ENCODE results near the gene MRPS31.
A peak's percentile ranks its signal among the peaks of the same experiment; 100 is the strongest.
"Not testable (repeated sequence)": the region's sequence is repeated elsewhere in the genome, so short reads cannot be mapped to it uniquely, and the experiment has no call there.

MRPS31 gene

DNA sequence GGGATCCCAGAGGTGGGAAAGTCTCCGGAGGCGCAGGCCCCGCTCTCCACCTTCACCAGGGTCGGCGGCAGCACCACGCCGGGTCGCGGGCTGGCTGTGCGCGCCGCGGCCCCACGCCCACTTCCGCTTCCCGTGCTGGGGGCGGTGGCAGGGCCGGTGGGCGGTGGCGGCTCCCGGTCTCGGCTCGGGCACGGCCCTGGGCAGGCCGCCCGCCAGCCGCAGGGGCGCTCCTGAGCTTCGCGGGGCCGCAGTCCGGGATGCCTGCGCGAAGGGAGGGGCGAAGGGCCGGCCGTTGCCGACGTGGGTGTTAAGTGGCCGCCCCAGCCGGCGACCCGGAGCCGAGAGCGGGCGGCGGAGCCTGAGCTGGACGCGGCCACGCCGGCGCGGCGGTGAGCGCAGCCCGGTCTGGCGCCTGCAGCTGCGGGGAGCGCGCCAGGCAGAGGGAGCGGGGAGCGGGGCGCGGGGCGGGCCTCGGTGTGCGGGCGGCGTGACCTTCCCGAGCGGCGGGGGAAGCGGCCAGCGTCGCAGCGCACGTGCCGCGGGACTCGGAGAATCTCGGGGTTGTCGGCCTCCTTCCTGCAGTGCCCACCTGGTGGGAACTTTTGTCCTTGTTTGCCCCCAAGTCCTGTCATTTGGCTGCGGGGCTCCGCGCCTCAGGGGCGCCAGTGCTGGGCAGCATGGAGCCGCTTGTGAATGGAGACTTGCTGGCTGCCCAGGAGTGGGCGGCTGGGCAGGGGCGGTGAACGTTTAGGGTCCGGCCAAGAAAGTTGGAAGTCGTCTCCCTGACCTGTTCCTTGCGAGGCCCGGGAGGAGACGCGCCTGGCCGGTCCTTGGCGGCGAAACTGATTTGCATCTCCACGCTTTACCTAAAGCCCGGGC, 18.5 kb upstream of the MRPS31 start, which contains the start of gene SLC25A15:
Gene SLC25A15 (plus strand): TSS at position 337 of the 879 bp plus-strand sequence. CDS start 3,616 bp downstream, outside the sequence.
- peak; percentile 35 for DNase-seq

GRCh38 chr13:40788540-40789274, 17.7 kb upstream of the MRPS31 start:
- DNase-seq, result not testable (repeated sequence)

- no peak for DNase-seq
These were observed 16.1 kb upstream of the MRPS31 start for GRCh38 chr13:40787062-40787461.

GRCh38 chr13:40786568-40786996, 15.6 kb upstream of the MRPS31 start:
- DNase-seq, result no peak

DNA sequence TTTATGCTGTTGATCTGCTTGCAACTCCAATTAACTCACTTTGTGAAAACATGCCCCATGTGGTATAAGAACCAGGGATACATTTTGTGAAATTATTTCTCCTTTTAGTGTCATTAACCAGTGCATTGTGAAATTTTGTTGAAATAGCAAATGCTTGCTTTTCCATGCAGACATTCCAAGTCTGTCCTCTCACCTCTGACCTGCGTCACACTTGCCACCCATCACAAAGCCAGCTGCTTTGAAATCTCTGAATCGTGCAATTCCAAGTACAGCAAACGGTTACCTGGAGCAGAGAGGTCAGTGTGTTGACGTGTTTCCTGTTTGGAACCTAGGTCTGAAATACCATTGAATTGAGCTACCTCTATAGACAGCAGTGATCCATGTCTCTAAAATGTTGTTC, 13.6 kb upstream of the MRPS31 start:
- DNase-seq, result no peak

- not testable (repeated sequence) for DNase-seq
These were observed 12.0 kb upstream of the MRPS31 start for GRCh38 chr13:40782971-40783370.

GRCh38 chr13:40781717-40782116, 10.7 kb upstream of the MRPS31 start:
- DNase-seq, result no peak

GRCh38 chr13:40780822-40781401, 9.9 kb upstream of the MRPS31 start:
- no peak for DNase-seq

DNA sequence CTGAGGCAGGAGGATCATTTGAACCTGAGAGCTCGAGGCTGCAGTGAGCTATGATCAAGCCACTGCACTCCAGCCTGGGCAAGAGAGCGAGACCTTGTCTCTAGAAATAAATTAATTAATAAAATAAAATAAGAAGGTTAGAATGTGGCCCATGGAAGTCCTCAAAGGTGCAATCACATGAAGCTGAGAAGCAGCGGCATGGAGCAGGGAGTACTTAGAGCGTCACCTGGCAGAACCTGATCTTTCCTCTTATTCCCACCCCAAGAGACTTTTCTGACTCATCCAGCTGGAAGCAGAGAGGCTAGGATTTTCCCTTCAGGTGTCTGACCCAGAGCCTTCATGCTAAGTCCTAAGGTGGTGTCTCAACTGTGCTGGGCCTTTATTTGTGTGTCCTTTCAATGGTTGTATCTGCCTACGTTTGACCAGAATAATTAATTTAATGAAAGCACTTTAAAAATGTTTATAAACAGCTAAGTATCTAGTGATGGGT, 8.9 kb upstream of the MRPS31 start:
- DNase-seq, result no peak

DNA sequence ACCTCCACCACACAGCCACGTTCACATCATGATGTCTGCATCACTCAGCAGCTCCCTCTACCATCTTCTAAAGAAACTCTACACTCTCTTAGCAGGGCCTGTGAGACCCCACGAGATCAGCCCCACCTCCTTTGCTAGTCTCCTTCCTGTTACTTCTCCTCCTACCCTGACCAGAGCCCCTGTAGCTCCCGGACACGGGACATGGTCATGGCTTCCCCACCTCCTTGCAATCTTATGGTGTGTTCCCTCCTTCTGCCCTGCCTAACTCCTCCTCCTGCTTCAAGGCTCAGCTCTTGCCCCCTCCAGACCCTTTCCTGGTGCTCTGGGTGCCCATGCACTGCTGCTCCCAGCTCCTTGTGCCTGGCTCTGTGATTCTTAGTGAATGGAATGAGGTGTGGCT, 8.1 kb upstream of the MRPS31 start:
- no peak for DNase-seq

- DNase-seq, result no peak
These were observed 6.8 kb upstream of the MRPS31 start for GRCh38 chr13:40777809-40778175.

- DNase-seq, result peak; percentile 23
These were observed 6.3 kb upstream of the MRPS31 start for GRCh38 chr13:40777166-40777808.

DNA sequence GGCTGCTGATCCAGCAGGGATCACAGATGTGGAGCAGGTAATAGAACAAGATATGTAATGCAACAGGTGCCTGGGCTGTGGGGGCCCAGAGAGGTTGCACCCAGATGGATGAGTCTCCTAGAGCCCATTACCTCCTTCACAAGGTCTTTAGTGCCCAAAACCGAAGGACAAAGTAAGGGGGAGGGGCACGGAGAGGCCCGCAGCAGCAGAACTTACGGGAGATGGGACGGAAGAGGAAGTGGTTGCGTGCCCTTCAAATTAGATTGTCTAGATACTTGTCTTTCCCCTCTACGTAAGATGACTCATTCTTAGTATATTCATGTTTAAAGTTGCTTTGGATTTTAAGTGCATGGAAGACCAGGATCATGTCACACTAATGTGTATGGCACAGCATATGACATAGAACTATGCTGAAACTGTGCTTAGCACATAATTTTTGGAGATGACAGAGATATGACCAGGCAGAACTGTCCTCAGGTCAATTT, 5.7 kb upstream of the MRPS31 start:
- no peak for DNase-seq

DNA sequence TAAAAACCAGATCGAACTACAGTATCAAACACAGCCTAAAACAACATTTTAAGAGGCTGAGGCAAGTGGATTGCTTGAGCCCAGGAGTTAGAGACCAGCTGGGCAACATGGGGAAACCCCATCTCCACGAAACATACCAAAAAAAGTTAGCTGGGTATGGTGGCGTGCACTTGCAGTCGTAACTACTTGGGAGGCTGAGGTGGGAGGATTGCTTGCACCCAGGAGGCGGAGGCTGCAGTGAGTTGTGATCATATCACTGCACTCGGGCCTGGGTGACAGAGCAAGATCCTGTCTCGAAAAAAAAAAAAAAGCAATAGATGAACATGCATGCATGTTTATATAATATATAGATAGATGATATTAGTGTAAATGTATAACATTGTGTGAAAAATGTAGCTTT, 5.2 kb upstream of the MRPS31 start:
- DNase-seq, result no peak

GRCh38 chr13:40774672-40775071, 3.7 kb upstream of the MRPS31 start:
- no peak for DNase-seq

GRCh38 chr13:40772765-40773473, 1.9 kb upstream of the MRPS31 start:
- no peak for DNase-seq

DNA sequence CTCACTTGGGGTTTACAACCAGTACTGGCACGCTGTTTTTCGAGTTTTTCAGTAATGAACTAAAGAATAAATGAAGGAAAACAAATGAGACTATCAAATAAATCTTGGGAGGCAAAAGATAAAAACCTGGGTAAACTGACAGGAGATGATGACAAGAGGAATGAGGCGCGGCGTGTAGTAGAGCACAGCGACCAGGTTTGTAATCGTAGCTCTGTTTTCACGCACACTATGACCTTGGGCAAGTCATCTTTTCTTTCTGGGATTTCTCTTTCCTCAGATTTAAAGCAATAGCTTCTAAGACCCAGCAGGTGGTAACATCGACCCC, 419 bp downstream of the MRPS31 start:
- no peak for DNase-seq

GRCh38 chr13:40769970-40770369, 1.0 kb downstream of the MRPS31 start:
- DNase-seq, result no peak

DNA sequence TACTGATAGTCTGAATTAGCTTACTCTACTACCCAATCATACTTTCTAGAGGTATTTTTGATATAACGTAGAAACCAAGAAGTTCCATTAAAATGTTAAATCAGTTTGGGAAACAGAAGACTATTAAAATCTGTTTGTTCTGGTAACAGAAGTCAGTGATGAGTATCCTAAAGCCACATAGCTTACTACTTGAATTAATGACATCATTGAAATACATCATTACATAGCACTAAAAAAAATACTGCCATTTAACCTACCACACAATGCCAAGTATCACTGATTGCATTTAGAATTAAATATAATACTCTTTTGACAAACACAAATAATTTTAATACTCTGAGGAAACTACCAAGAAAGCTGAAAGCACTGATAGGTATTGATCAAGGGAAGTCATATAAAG, 5.4 kb downstream of the MRPS31 start:
- no peak for DNase-seq

DNA sequence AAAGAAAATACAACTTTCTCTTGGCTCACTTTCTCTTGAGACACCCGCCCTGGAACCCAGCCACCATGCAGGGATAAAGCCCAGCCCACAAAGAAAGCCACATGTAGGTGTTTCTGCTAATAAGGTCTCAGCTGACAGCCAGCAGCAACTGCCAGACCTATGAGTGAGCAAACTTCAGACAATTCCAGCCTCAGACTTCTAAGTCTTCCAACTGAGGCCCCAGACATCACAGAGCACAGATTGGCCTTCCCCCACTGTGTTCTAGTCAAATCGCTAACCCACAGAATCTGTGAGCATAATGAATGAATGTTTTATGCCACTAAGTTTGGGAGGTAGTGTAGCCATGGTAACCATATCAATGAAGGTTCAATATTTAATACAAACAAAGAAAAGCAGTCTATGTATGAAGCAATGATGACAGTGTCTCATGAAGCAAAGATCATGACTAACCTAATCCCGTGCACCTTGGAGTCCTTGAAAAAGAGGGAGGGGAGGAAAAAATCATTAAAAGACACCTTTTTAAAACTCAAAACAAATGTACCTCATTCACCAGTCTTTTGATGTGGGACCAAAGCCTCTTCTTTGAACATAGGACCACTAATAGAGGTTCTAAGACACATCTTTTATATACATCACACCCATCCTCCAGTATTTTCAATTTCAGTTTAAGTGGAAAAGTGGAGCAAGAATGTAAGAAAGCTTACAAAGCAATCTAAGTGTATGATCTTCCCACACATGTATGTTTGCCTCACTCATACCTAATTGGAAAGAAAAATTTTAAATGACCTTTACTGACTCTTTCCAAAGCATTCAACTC, 6.2 kb downstream of the MRPS31 start:
- DNase-seq, result no peak

GRCh38 chr13:40762849-40763248, 8.1 kb downstream of the MRPS31 start:
- DNase-seq, result no peak

All from NCI-H1105 (cell line).